GM23248 (cell line): ENCODE measurements around the gene RUFY2. TPM values are rescaled to one million over a fixed set of nuclear protein-coding genes. Genes with fewer than 3 reads are reported as not detected.

Experiments
- DNase-seq: peaks from one replicate; pipeline ENCODE4 v3.0.0-alpha.2; 2015
- H2AFZ ChIP-seq: fragments of 200-600 bp; sonication (generic); 2 replicates; pipeline ENCODE4 v1.6.1; 2016; ENCODE audit warnings: antibody characterized with exemption
- H3F3A ChIP-seq: fragments of 200-600 bp; sonication (generic); 2 replicates; pipeline ENCODE4 v1.6.1; 2016; ENCODE audit warnings: mild to moderate bottlenecking, antibody characterized with exemption, mixed run types; ENCODE audit not compliant: insufficient read depth
- H3K27ac ChIP-seq: fragments of 200-600 bp; sonication (generic); 2 replicates; pipeline ENCODE4 v1.5.1; 2016; ENCODE audit warnings: mild to moderate bottlenecking
- H3K27me3 ChIP-seq: fragments of 200-600 bp; sonication (generic); replicated peaks from 2 replicates; pipeline ENCODE4 v1.6.1; 2016; ENCODE audit warnings: mild to moderate bottlenecking; ENCODE audit not compliant: insufficient read depth
- H3K36me3 ChIP-seq: fragments of 200-600 bp; sonication (generic); 2 replicates; pipeline ENCODE4 v1.6.1; 2016; ENCODE audit warnings: low read depth, mild to moderate bottlenecking
- H3K4me1 ChIP-seq: fragments of 200-600 bp; sonication (generic); 2 replicates; pipeline ENCODE4 v1.6.1; 2016; ENCODE audit warnings: mild to moderate bottlenecking; ENCODE audit not compliant: insufficient read depth
- H3K4me2 ChIP-seq: fragments of 200-600 bp; sonication (generic); one replicate; pipeline ENCODE4 v1.6.1; 2016; ENCODE audit warnings: mild to moderate bottlenecking; ENCODE audit not compliant: unreplicated experiment
- H3K4me3 ChIP-seq: fragments of 200-600 bp; sonication (generic); 2 replicates; pipeline ENCODE4 v1.5.1; 2016; ENCODE audit warnings: mild to moderate bottlenecking
- H3K79me2 ChIP-seq: fragments of 200-600 bp; sonication (generic); 2 replicates; pipeline ENCODE4 v1.6.1; 2016; ENCODE audit warnings: mild to moderate bottlenecking; ENCODE audit not compliant: insufficient read depth
- H3K9ac ChIP-seq: fragments of 200-600 bp; sonication (generic); 2 replicates; pipeline ENCODE4 v1.6.1; 2016; ENCODE audit warnings: mild to moderate bottlenecking
- H3K9me2 ChIP-seq: fragments of 200-600 bp; sonication (generic); 2 replicates; pipeline ENCODE4 v1.6.1; 2016; ENCODE audit warnings: mixed run types, mild to moderate bottlenecking, moderate library complexity; ENCODE audit not compliant: insufficient read depth
- H3K9me3 ChIP-seq: fragments of 200-600 bp; sonication (generic); one replicate; pipeline ENCODE4 v1.6.1; 2017; ENCODE audit warnings: low read depth
- H4K20me1 ChIP-seq: fragments of 200-600 bp; sonication (generic); 2 replicates; pipeline ENCODE4 v1.6.0; 2016; ENCODE audit not compliant: insufficient read depth
- EZH2 ChIP-seq: fragments of 200-600 bp; sonication (generic); IDR thresholded peaks from 2 replicates; pipeline ENCODE4 v1.6.1; 2018; ENCODE audit warnings: antibody characterized with exemption, mild to moderate bottlenecking; ENCODE audit not compliant: insufficient read depth, poor library complexity, severe bottlenecking
- EZH2phosphoT487 ChIP-seq: fragments of 200-600 bp; sonication (generic); IDR thresholded peaks from 2 replicates; pipeline ENCODE4 v1.6.1; 2018; ENCODE audit warnings: antibody characterized with exemption, moderate library complexity, mild to moderate bottlenecking, low read depth; ENCODE audit not compliant: insufficient read depth
- WGBS, 2 experiments: methylation state at CpG; one replicate each; pipeline ENCODE4 v1.1.6; 2015 to 2017; ENCODE audit warnings: low lambda C conversion rate in 2 of 2, low coverage in 1 of 2; ENCODE audit errors: missing lambda C conversion rate in 2 of 2; 5-methylcytosine and 5-hydroxymethylcytosine counted together
- in situ Hi-C: fragments of 300-500 bp; cut with MboI; formaldehyde crosslinking; loops from 2 replicates; pipeline ENCODE4 v1.15.0; 2020
- polyA plus RNA-seq: library from polyadenylated mRNA; unstranded; fragments of >200 nt; fragmentation: Nextera tagmentation; extraction: Ambion mirVana; gene quantifications from 2 replicates; pipeline ENCODE4 v1.2.1, GENCODE V29; 2016
- total RNA-seq: library from RNA; depleted of rRNA; stranded (reverse); fragments of >200 nt; shearing (Covaris generic); gene quantifications from 2 replicates; pipeline ENCODE4 v1.2.3, GENCODE V29; 2014

The RUFY2 gene
- total and polyA plus RNA-seq, 2 experiments from 2014 or later, result 11.2 to 20.6 TPM

GRCh38 chr10:68333440-68334431, 73.3 kb downstream of the RUFY2 start:
- no peak for TF ChIP-seq EZH2phosphoT487
- TF ChIP-seq EZH2, result no peak
- Histone ChIP-seq H3K79me2 (peaks cover 84% of the 10 kb centered on the region), H3K9me2 (no peaks in the 10 kb centered on the region), H3K9ac (peak overlapping the region; percentile 99), H3K9me3 (no peaks in the 10 kb centered on the region), H3K27me3 (no peaks in the 10 kb centered on the region), H3K4me1 (peaks cover 41% of the 10 kb centered on the region), H3K4me2 (peak overlapping the region; percentile 97), H3K4me3 (peak overlapping the region; percentile 99), H2AFZ (no peak overlapping the region), H3K36me3 (peaks cover 17% of the 10 kb centered on the region), H3K27ac (peak overlapping the region; percentile 93), H3F3A (peaks cover 50% of the 10 kb centered on the region), H4K20me1 (peaks cover 50% of the 10 kb centered on the region)
- DNase-seq, result peak; percentile 34
- in situ Hi-C loops, result no loop called here
- 1% methylated on average over 10 of the region's 10 CpGs for WGBS, 2 experiments

- in situ Hi-C loops, result no loop called here
- Histone ChIP-seq H4K20me1 (peaks cover 46% of the 10 kb centered on the region), H3K4me3 (peak overlapping the region; percentile 99)
Measured at GRCh38 chr10:68333058-68333395, 74.0 kb downstream of the RUFY2 start.

GRCh38 chr10:68332259-68333057, 74.6 kb downstream of the RUFY2 start, which contains the start of gene PBLD:
Gene PBLD, minus strand, starts transcription at chr10:68332928. Its CDS starts 26,084 bp downstream, at chr10:68306844.
- peak; percentile 86 for DNase-seq
- 1% methylated on average over 37 to 47 of the region's 51 CpGs for WGBS, 2 experiments

More at GRCh38 chr10:68333058-68333395, 74.0 kb downstream of the RUFY2 start:
- Histone ChIP-seq H2AFZ (peak overlapping the region; percentile 53), H3K36me3 (peaks cover 9% of the 10 kb centered on the region; the same call in 1 of the 2 replicates), H3K27ac (peak overlapping the region; percentile 93), H3K9ac (peak overlapping the region; percentile 99), H3K9me2 (no peaks in the 10 kb centered on the region), H3K79me2 (peaks cover 77% of the 10 kb centered on the region), H3K9me3 (no peaks in the 10 kb centered on the region), H3F3A (peaks cover 53% of the 10 kb centered on the region), H3K27me3 (no peaks in the 10 kb centered on the region), H3K4me2 (peak overlapping the region; percentile 97), H3K4me1 (peaks cover 47% of the 10 kb centered on the region)
- TF ChIP-seq EZH2phosphoT487 (no peak), EZH2 (no peak)
- whole genome bisulfite sequencing, 2 experiments, result 1% methylated on average over 10 of the region's 10 CpGs
- peak; percentile 75 for DNase-seq

More at GRCh38 chr10:68332259-68333057, 74.6 kb downstream of the RUFY2 start, which contains the start of gene PBLD:
- no peaks in the 10 kb centered on the region for H3K27me3 ChIP-seq
- H3F3A ChIP-seq, result peaks cover 58% of the 10 kb centered on the region
- peaks cover 43% of the 10 kb centered on the region for H4K20me1 ChIP-seq
- no peaks in the 10 kb centered on the region for H3K9me3 ChIP-seq
- peak within 1 kb of the TSS; percentile 93 for H3K27ac ChIP-seq
- peaks cover 71% of the 10 kb centered on the region for H3K79me2 ChIP-seq
- TF ChIP-seq EZH2phosphoT487, result no peak
- no peak for TF ChIP-seq EZH2
- H3K4me1 ChIP-seq, result peaks cover 47% of the 10 kb centered on the region
- in situ Hi-C loops, result no loop called here
- peak within 1 kb of the TSS; percentile 97 for H3K4me2 ChIP-seq
- 0 out of 2 replicates have a peak, but pooled peaks cover 8% of the 10 kb centered on the region for H3K36me3 ChIP-seq
- no peaks in the 10 kb centered on the region for H3K9me2 ChIP-seq
- peak within 1 kb of the TSS; percentile 99 for H3K4me3 ChIP-seq
- peak within 1 kb of the TSS; percentile 87 for H2AFZ ChIP-seq
- peak within 1 kb of the TSS; percentile 99 for H3K9ac ChIP-seq
